SK-N-MC (cell line): Measurements from ENCODE around the gene KDM3B.

Experiments used
- DNase-seq: peaks from one replicate; pipeline ENCODE4 v3.0.0-alpha.2; 2011; ENCODE audit warnings: low read depth, low spot score
- H3K27ac ChIP-seq: fragments of 200-600 bp; sonication (generic); 2 replicates; pipeline ENCODE4 v1.5.1; 2016; ENCODE audit warnings: mixed run types
- H3K36me3 ChIP-seq: fragments of 200-600 bp; sonication (generic); 2 replicates; pipeline ENCODE4 v1.6.1; 2017; ENCODE audit warnings: antibody characterized with exemption, low read length, mixed read lengths; ENCODE audit not compliant: insufficient read depth
- H3K4me3 ChIP-seq: fragments of 200-600 bp; sonication (generic); 2 replicates; pipeline ENCODE4 v1.5.1; 2016
- H3K9ac ChIP-seq: fragments of 200-600 bp; sonication (generic); 2 replicates; pipeline ENCODE4 v1.8.0; 2017; ENCODE audit warnings: mixed run types, mixed read lengths; ENCODE audit not compliant: insufficient read length
- H3K9me3 ChIP-seq: fragments of 200-600 bp; sonication (generic); 2 replicates; pipeline ENCODE4 v1.6.1; 2017; ENCODE audit warnings: low read depth, mild to moderate bottlenecking, antibody characterized with exemption, low read length, moderate library complexity, mixed read lengths
- EZH2 ChIP-seq: fragments of 200-600 bp; sonication (generic); IDR thresholded peaks from one replicate; pipeline ENCODE4 v1.6.1; 2017; ENCODE audit warnings: antibody characterized with exemption
- FOXP2 ChIP-seq: optimal IDR thresholded peaks from 2 replicates; pipeline ENCODE3; 2011; ENCODE audit warnings: mild to moderate bottlenecking, moderate library complexity; ENCODE audit not compliant: insufficient read depth; ENCODE audit errors: extremely low read length, control extremely low read depth
- POLR2AphosphoS5 ChIP-seq: IDR thresholded peaks from 2 replicates; pipeline ENCODE4 v1.6.1; 2012; ENCODE audit warnings: mild to moderate bottlenecking, low read depth, low read length, borderline replicate concordance

Gene KDM3B

GRCh38 chr5:138459311-138459933 lies 106.9 kb downstream of the KDM3B start:
- no peaks in the 10 kb centered on the region for H3K36me3 ChIP-seq
- no peaks in the 10 kb centered on the region for H3K9me3 ChIP-seq
- TF ChIP-seq EZH2 (no peak), FOXP2 (no peak), POLR2AphosphoS5 (no peak)
- no peak overlapping the region for H3K9ac ChIP-seq
- H3K4me3 ChIP-seq: no peak overlapping the region
- no peak overlapping the region for H3K27ac ChIP-seq
- no peak for DNase-seq

GRCh38 chr5:138460032-138460693 lies 107.7 kb downstream of the KDM3B start:
- Histone ChIP-seq H3K9me3 (no peaks in the 10 kb centered on the region), H3K4me3 (no peak overlapping the region), H3K9ac (no peak overlapping the region), H3K36me3 (no peaks in the 10 kb centered on the region), H3K27ac (no peak overlapping the region)
- no peak for DNase-seq
- no peak for TF ChIP-seq EZH2
- TF ChIP-seq FOXP2: no peak
- no peak for TF ChIP-seq POLR2AphosphoS5

- no peaks in the 10 kb centered on the region for H3K9me3 ChIP-seq
- no peak overlapping the region for H3K27ac ChIP-seq
- DNase-seq: no peak
- no peak overlapping the region for H3K9ac ChIP-seq
- no peaks in the 10 kb centered on the region for H3K36me3 ChIP-seq
- TF ChIP-seq FOXP2 (no peak), POLR2AphosphoS5 (no peak), EZH2 (no peak)
- H3K4me3 ChIP-seq: no peak overlapping the region
These were observed 109.0 kb downstream of the KDM3B start for GRCh38 chr5:138461343-138462125.

- Histone ChIP-seq H3K36me3 (no peaks in the 10 kb centered on the region), H3K27ac (peak overlapping the region; percentile 82), H3K4me3 (peak overlapping the region; percentile 81), H3K9ac (peak overlapping the region; percentile 58), H3K9me3 (no peaks in the 10 kb centered on the region)
- TF ChIP-seq FOXP2 (no peak), POLR2AphosphoS5 (no peak), EZH2 (no peak)
- no peak for DNase-seq
These were observed 111.0 kb downstream of the KDM3B start for GRCh38 chr5:138463419-138464007.

- H3K36me3 ChIP-seq: no peaks in the 10 kb centered on the region
- TF ChIP-seq POLR2AphosphoS5 (peak; percentile 73; the same call in 1 of the 2 replicates), EZH2 (no peak), FOXP2 (peak; percentile 98)
- H3K27ac ChIP-seq: peak overlapping the region; percentile 87
- peak overlapping the region; percentile 81 for H3K4me3 ChIP-seq
- peak; percentile 59 for DNase-seq
- H3K9me3 ChIP-seq: no peaks in the 10 kb centered on the region
- peak overlapping the region; percentile 80 for H3K9ac ChIP-seq
These were observed 111.5 kb downstream of the KDM3B start for GRCh38 chr5:138464008-138464387.

- Histone ChIP-seq H3K9me3 (no peaks in the 10 kb centered on the region), H3K9ac (peak overlapping the region; percentile 80), H3K4me3 (peak overlapping the region; percentile 81), H3K36me3 (no peaks in the 10 kb centered on the region), H3K27ac (peak overlapping the region; percentile 87)
- no peak for TF ChIP-seq EZH2
- peak; percentile 34 for TF ChIP-seq FOXP2
- peak; percentile 95 for DNase-seq
These were observed 112.1 kb downstream of the KDM3B start for GRCh38 chr5:138464388-138465260.

- peak within 1 kb of the TSS; percentile 81 for H3K4me3 ChIP-seq
These were observed 113.0 kb downstream of the KDM3B start, which contains the start of gene EGR1 for GRCh38 chr5:138465261-138466124. EGR1 (plus strand) TSS chr5:138465479; CDS start chr5:138465762, 283 bp downstream.

More at GRCh38 chr5:138465261-138466124, 113.0 kb downstream of the KDM3B start, which contains the start of gene EGR1:
- H3K9me3 ChIP-seq: no peaks in the 10 kb centered on the region
- H3K36me3 ChIP-seq: no peaks in the 10 kb centered on the region
- no peak for TF ChIP-seq EZH2
- no peak for TF ChIP-seq FOXP2
- no peak for TF ChIP-seq POLR2AphosphoS5
- H3K9ac ChIP-seq: peak within 1 kb of the TSS; percentile 80
- H3K27ac ChIP-seq: peak within 1 kb of the TSS; percentile 87
- peak; percentile 59 for DNase-seq
